HG02610 (cell line): ENCODE data around the gene AFAP1L2.
"Not testable (repeated sequence)": the region's sequence is repeated elsewhere in the genome, so short reads cannot be mapped to it uniquely, and the experiment has no call there.

Source experiments
- ATAC-seq: cut with Tn5 transposase; IDR thresholded peaks from one replicate; pipeline ENCODE4 v1.9.1; 2021; ENCODE audit warnings: mild to moderate bottlenecking, moderate library complexity; ENCODE audit not compliant: unreplicated experiment

AFAP1L2 gene

GRCh38 chr10:114340816-114341215 lies 63.5 kb downstream of the AFAP1L2 start:
- ATAC-seq: no peak

- peak; percentile 69 for ATAC-seq
Measured at GRCh38 chr10:114337510-114338462, 66.5 kb downstream of the AFAP1L2 start.

- no peak for ATAC-seq
Measured at GRCh38 chr10:114336823-114337509, 67.3 kb downstream of the AFAP1L2 start.

GRCh38 chr10:114335614-114336013 lies 68.7 kb downstream of the AFAP1L2 start:
- no peak for ATAC-seq

- no peak for ATAC-seq
Measured at GRCh38 chr10:114334301-114334700, 70.0 kb downstream of the AFAP1L2 start.

- ATAC-seq: not testable (repeated sequence)
Measured at GRCh38 chr10:114333441-114333840, 70.9 kb downstream of the AFAP1L2 start.

GRCh38 chr10:114332301-114333192 lies 71.8 kb downstream of the AFAP1L2 start:
- ATAC-seq: no peak

GRCh38 chr10:114329634-114330365 lies 74.5 kb downstream of the AFAP1L2 start:
- ATAC-seq: no peak

GRCh38 chr10:114328874-114329273 lies 75.4 kb downstream of the AFAP1L2 start:
- no peak for ATAC-seq

- ATAC-seq: no peak
Measured at GRCh38 chr10:114328441-114328812, 75.9 kb downstream of the AFAP1L2 start.

- no peak for ATAC-seq
Measured at GRCh38 chr10:114327537-114328440, 76.5 kb downstream of the AFAP1L2 start.

- no peak for ATAC-seq
Measured at GRCh38 chr10:114326795-114327194, 77.5 kb downstream of the AFAP1L2 start.

GRCh38 chr10:114323023-114323422 lies 81.3 kb downstream of the AFAP1L2 start:
- ATAC-seq: no peak

- ATAC-seq: no peak
Measured at GRCh38 chr10:114322344-114322743, 82.0 kb downstream of the AFAP1L2 start.

GRCh38 chr10:114320249-114321116 lies 83.8 kb downstream of the AFAP1L2 start:
- no peak for ATAC-seq

GRCh38 chr10:114319406-114320248 lies 84.7 kb downstream of the AFAP1L2 start:
- no peak for ATAC-seq

- no peak for ATAC-seq
Measured at GRCh38 chr10:114316744-114317143, 87.6 kb downstream of the AFAP1L2 start.
